ENCODE measurements around the gene FTO. TPM values are rescaled to one million over a fixed set of nuclear protein-coding genes. Genes with fewer than 3 reads are reported as not detected.

FTO gene
- total RNA-seq, 1 experiment from 2014 or later: 57.4 TPM

- TF ChIP-seq ARID4B (CRISPR knock-in tag; IDR thresholded peaks at IDR 0.05; ENCODE audit: borderline replicate concordance) (no peak), NFYB (CRISPR knock-in tag; conservative IDR thresholded peaks at IDR 0.05; ENCODE audit: low read depth) (no peak)
Measured at GRCh38 chr16:54118846-54119245, 414.9 kb downstream of the FTO start (continued).

GRCh38 chr16:54120846-54121480, 417.0 kb downstream of the FTO start:
- Mint-ChIP-seq H3K27ac (no peak overlapping the region), H3K4me1 (peaks cover 29% of the 10 kb centered on the region), H3K4me3 (no peak overlapping the region), H3K9me3 (no peaks in the 10 kb centered on the region), H3K36me3 (no peaks in the 10 kb centered on the region), H3K27me3 (ENCODE audit: low read depth) (no peaks in the 10 kb centered on the region; the same call in 1 of the 2 replicates)
- TF ChIP-seq MXD4 (CRISPR knock-in tag; IDR thresholded peaks at IDR 0.05; ENCODE audit: borderline replicate concordance) (no peak), ZNF317 (CRISPR knock-in tag; IDR thresholded peaks at IDR 0.05; ENCODE audit: borderline replicate concordance, low read depth) (no peak), OVOL2 (CRISPR knock-in tag; IDR thresholded peaks at IDR 0.05; ENCODE audit: borderline replicate concordance) (no peak), TEAD1 (CRISPR knock-in tag; IDR thresholded peaks at IDR 0.05) (no peak), IRF2 (CRISPR knock-in tag; IDR thresholded peaks at IDR 0.05; ENCODE audit: borderline replicate concordance, low read depth) (no peak), EMX1 (CRISPR knock-in tag; IDR thresholded peaks at IDR 0.05) (no peak), ZNF416 (CRISPR knock-in tag; IDR thresholded peaks at IDR 0.05) (no peak), CBFB (CRISPR knock-in tag; IDR thresholded peaks at IDR 0.05; ENCODE audit: low read depth) (no peak), ZNF138 (CRISPR knock-in tag; conservative IDR thresholded peaks at IDR 0.05) (no peak)
- POLR2A ChIA-PET: no interaction called here
- no peak for DNase-seq (ENCODE audit: low spot score)
- CTCF ChIA-PET: no interaction called here
- no peak for ATAC-seq

- ChIA-PET POLR2A (no interaction called here), CTCF (no interaction called here)
- Mint-ChIP-seq H3K9me3 (no peaks in the 10 kb centered on the region), H3K36me3 (no peaks in the 10 kb centered on the region), H3K4me3 (no peak overlapping the region), H3K27ac (no peak overlapping the region), H3K27me3 (ENCODE audit: low read depth) (no peaks in the 10 kb centered on the region; the same call in 1 of the 2 replicates), H3K4me1 (peaks cover 21% of the 10 kb centered on the region)
- ATAC-seq (no peak), DNase-seq (ENCODE audit: low spot score) (no peak)
- no peak for TF ChIP-seq ZNF396 (CRISPR knock-in tag; IDR thresholded peaks at IDR 0.05; ENCODE audit: borderline replicate concordance)
Measured at GRCh38 chr16:54121539-54122295, 417.8 kb downstream of the FTO start.

GRCh38 chr16:54123766-54124165, 419.8 kb downstream of the FTO start:
- DNase-seq (ENCODE audit: low spot score) (no peak), ATAC-seq (no peak)
- no peaks in the 10 kb centered on the region for H3K36me3 Mint-ChIP-seq
- CTCF ChIA-PET: no interaction called here
- no peaks in the 10 kb centered on the region for H3K9me3 Mint-ChIP-seq
- H3K27me3 Mint-ChIP-seq (ENCODE audit: low read depth): no peaks in the 10 kb centered on the region; the same call in 1 of the 2 replicates
- no peak overlapping the region for H3K4me3 Mint-ChIP-seq
- H3K27ac Mint-ChIP-seq: 0 out of 2 replicates have a peak overlapping the region, but pooled peaks have one; percentile 27
- H3K4me1 Mint-ChIP-seq: peaks cover 4% of the 10 kb centered on the region
- POLR2A ChIA-PET: no interaction called here
- TF ChIP-seq ZNF532 (CRISPR knock-in tag; IDR thresholded peaks at IDR 0.05; ENCODE audit: borderline replicate concordance) (no peak), ZNF317 (CRISPR knock-in tag; IDR thresholded peaks at IDR 0.05; ENCODE audit: borderline replicate concordance, low read depth) (no peak), STAT6 (CRISPR knock-in tag; conservative IDR thresholded peaks at IDR 0.05; ENCODE audit: low read depth) (no peak), HMGA2 (CRISPR knock-in tag; IDR thresholded peaks at IDR 0.05) (no peak), FOXK1 (CRISPR knock-in tag; IDR thresholded peaks at IDR 0.05) (no peak), SMAD4 (CRISPR knock-in tag; IDR thresholded peaks at IDR 0.05) (no peak), GABPB1 (CRISPR knock-in tag; IDR thresholded peaks at IDR 0.05) (no peak), FOXP1 (CRISPR knock-in tag; IDR thresholded peaks at IDR 0.05; ENCODE audit: borderline replicate concordance) (no peak)
